HepG2 (cell line): ENCODE measurements around the gene NSD2.

Experiments
- GATAD2A ChIP-seq: IDR thresholded peaks from 2 replicates; pipeline ENCODE4 v1.6.1; 2016
- HDAC6 ChIP-seq: fragments of 200-600 bp; sonication (generic); IDR thresholded peaks from 2 replicates; pipeline ENCODE4 v1.7.0; 2017; ENCODE audit warnings: mild to moderate bottlenecking, antibody characterized with exemption, low read length, low read depth
- POLR2A ChIP-seq, 2 experiments: IDR thresholded peaks; 2 replicates each; pipeline ENCODE4 v1.6.1; 2011; ENCODE audit warnings: low read depth in 2 of 2, low read length in 2 of 2, mild to moderate bottlenecking in 1 of 2, moderate library complexity in 1 of 2; ENCODE audit not compliant: insufficient read depth in 1 of 2
- SP1 ChIP-seq, 2 experiments: fragments of 450-650 bp in 1 of 2; sonication (generic) in 1 of 2; formaldehyde crosslinking in 1 of 2; IDR thresholded peaks; 2 replicates each; pipeline versions ENCODE4 v1.4.0 to v1.6.1; 2016 to 2020; ENCODE audit warnings: missing genetic modification reagents in 1 of 2
- ZNF282 ChIP-seq: fragments of 450-650 bp; IDR thresholded peaks from 2 replicates; pipeline ENCODE4 v1.6.1; 2018; ENCODE audit not compliant: partially characterized antibody
- TF ChIP-seq, protein P1 (sequence below): fragments of 450-650 bp; IDR thresholded peaks from 2 replicates; pipeline ENCODE4 v1.6.1; 2017; ENCODE audit warnings: mild to moderate bottlenecking
- TF ChIP-seq, protein P2 (sequence below): sonication (generic); formaldehyde crosslinking; IDR thresholded peaks from 2 replicates; pipeline ENCODE4 v1.5.0; 2020; ENCODE audit warnings: mild to moderate bottlenecking, missing genetic modification reagents, moderate library complexity

DNA sequence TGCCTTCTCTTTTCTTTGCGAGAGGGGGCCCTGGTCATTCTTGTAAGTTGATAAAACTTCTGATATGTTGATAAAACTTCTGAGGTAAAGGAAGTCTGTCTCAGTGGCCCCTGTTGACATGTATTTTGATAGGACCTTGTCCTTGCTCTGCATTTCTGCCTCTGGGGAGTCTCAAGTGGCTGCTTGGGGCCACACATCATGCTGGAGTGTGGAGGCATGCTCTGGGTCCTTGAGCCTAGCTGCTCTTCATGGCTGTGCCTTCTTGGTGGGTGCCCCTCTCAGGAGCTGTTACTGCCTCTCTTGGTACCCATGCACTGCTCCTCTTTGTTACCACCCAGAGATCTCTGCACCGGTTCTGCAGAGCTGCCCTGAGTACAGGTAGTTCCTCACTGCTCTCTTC is 14.2 kb downstream of the NSD2 start:
- TF ChIP-seq, protein P1, sequence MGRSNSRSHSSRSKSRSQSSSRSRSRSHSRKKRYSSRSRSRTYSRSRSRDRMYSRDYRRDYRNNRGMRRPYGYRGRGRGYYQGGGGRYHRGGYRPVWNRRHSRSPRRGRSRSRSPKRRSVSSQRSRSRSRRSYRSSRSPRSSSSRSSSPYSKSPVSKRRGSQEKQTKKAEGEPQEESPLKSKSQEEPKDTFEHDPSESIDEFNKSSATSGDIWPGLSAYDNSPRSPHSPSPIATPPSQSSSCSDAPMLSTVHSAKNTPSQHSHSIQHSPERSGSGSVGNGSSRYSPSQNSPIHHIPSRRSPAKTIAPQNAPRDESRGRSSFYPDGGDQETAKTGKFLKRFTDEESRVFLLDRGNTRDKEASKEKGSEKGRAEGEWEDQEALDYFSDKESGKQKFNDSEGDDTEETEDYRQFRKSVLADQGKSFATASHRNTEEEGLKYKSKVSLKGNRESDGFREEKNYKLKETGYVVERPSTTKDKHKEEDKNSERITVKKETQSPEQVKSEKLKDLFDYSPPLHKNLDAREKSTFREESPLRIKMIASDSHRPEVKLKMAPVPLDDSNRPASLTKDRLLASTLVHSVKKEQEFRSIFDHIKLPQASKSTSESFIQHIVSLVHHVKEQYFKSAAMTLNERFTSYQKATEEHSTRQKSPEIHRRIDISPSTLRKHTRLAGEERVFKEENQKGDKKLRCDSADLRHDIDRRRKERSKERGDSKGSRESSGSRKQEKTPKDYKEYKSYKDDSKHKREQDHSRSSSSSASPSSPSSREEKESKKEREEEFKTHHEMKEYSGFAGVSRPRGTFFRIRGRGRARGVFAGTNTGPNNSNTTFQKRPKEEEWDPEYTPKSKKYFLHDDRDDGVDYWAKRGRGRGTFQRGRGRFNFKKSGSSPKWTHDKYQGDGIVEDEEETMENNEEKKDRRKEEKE, result no peak
- TF ChIP-seq GATAD2A (CRISPR knock-in tag) (no peak), ZNF282 (no peak), SP1 (IDR thresholded peaks at IDR 0.05) (no peak), SP1 (CRISPR knock-in tag; IDR thresholded peaks at IDR 0.05) (no peak), HDAC6 (no peak), POLR2A (IDR thresholded peaks at IDR 0.05; ENCODE audit: insufficient read depth in 1 of 2, low read depth in 2 of 2, low read length in 2 of 2) (no peak)
- TF ChIP-seq, protein P2, sequence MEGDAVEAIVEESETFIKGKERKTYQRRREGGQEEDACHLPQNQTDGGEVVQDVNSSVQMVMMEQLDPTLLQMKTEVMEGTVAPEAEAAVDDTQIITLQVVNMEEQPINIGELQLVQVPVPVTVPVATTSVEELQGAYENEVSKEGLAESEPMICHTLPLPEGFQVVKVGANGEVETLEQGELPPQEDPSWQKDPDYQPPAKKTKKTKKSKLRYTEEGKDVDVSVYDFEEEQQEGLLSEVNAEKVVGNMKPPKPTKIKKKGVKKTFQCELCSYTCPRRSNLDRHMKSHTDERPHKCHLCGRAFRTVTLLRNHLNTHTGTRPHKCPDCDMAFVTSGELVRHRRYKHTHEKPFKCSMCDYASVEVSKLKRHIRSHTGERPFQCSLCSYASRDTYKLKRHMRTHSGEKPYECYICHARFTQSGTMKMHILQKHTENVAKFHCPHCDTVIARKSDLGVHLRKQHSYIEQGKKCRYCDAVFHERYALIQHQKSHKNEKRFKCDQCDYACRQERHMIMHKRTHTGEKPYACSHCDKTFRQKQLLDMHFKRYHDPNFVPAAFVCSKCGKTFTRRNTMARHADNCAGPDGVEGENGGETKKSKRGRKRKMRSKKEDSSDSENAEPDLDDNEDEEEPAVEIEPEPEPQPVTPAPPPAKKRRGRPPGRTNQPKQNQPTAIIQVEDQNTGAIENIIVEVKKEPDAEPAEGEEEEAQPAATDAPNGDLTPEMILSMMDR, result no peak
